Measurements from ENCODE around the gene ARL10. TPM values are rescaled to one million over a fixed set of nuclear protein-coding genes. Genes with fewer than 3 reads are reported as not detected.
A peak's percentile ranks its signal among the peaks of the same experiment; 100 is the strongest.

ARL10 gene, protein sequence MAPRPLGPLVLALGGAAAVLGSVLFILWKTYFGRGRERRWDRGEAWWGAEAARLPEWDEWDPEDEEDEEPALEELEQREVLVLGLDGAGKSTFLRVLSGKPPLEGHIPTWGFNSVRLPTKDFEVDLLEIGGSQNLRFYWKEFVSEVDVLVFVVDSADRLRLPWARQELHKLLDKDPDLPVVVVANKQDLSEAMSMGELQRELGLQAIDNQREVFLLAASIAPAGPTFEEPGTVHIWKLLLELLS
- total RNA-seq = 24.5 and 29.5 TPM in 2 replicates
- long read RNA-seq, partial matches to known transcripts = 1 of 4 reads
- long read RNA-seq, other reads (novel, unspliced or antisense) = 3 of 4 reads

DNA sequence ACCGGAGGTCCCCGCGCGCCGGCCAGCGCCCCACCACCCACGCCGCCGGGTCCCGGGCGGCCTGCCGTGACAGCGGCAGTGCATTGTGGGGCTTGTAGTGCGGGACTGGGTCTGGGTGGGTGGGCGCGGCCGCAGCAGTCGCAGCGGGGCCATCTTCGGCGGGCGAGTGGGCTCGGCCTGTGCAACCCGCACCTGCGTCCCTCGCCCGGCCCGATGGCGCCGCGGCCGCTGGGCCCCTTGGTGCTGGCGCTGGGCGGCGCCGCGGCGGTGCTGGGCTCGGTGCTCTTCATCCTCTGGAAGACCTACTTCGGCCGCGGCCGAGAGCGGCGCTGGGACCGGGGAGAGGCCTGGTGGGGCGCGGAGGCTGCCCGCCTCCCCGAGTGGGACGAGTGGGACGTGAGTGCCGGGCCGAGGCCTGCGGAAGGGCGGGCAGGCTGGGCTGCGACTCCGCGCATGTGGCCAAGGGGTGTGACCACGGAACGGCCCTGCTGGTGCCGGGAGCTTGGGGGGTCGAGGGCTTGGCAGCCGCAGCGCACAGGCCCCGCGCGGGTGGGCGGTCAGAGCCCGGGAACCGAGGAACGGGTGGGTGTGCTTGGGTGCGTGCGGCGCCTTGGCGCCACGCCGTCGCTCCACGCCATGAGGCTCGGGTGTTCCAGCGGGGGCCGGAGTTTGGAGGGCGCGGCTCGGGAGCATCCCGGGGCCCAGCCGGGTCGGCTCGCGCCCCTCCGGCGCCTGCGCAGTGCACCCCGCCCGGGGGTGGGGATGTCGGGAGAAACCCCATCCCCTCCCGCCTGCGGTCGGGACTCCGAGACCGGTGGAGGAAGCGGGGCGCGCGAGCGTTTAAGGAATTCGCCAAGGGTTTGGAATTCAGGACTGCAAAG is at the start of gene ARL10:
TSS of gene ARL10 (plus strand) at position 137 of the 881 bp plus-strand sequence. CDS start at position 214, 77 bp downstream.
- Mint-ChIP-seq H3K27ac (peak within 1 kb of the TSS; percentile 29), H3K4me3 (ENCODE audit: low read depth) (peak within 1 kb of the TSS; percentile 72), H3K36me3 (ENCODE audit: insufficient read depth) (peaks cover 13% of the 10 kb centered on the region), H3K4me1 (ENCODE audit: low read depth) (no peaks in the 10 kb centered on the region), H3K27me3 (peaks cover 37% of the 10 kb centered on the region), H3K9me3 (ENCODE audit: low read depth) (no peaks in the 10 kb centered on the region)
- TF ChIP-seq, protein P1, sequence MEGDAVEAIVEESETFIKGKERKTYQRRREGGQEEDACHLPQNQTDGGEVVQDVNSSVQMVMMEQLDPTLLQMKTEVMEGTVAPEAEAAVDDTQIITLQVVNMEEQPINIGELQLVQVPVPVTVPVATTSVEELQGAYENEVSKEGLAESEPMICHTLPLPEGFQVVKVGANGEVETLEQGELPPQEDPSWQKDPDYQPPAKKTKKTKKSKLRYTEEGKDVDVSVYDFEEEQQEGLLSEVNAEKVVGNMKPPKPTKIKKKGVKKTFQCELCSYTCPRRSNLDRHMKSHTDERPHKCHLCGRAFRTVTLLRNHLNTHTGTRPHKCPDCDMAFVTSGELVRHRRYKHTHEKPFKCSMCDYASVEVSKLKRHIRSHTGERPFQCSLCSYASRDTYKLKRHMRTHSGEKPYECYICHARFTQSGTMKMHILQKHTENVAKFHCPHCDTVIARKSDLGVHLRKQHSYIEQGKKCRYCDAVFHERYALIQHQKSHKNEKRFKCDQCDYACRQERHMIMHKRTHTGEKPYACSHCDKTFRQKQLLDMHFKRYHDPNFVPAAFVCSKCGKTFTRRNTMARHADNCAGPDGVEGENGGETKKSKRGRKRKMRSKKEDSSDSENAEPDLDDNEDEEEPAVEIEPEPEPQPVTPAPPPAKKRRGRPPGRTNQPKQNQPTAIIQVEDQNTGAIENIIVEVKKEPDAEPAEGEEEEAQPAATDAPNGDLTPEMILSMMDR (IDR thresholded peaks at IDR 0.05; ENCODE audit: unreplicated experiment) = no peak
- DNase-seq (ENCODE audit: low spot score, unreplicated experiment) = peak; percentile 22

DNA sequence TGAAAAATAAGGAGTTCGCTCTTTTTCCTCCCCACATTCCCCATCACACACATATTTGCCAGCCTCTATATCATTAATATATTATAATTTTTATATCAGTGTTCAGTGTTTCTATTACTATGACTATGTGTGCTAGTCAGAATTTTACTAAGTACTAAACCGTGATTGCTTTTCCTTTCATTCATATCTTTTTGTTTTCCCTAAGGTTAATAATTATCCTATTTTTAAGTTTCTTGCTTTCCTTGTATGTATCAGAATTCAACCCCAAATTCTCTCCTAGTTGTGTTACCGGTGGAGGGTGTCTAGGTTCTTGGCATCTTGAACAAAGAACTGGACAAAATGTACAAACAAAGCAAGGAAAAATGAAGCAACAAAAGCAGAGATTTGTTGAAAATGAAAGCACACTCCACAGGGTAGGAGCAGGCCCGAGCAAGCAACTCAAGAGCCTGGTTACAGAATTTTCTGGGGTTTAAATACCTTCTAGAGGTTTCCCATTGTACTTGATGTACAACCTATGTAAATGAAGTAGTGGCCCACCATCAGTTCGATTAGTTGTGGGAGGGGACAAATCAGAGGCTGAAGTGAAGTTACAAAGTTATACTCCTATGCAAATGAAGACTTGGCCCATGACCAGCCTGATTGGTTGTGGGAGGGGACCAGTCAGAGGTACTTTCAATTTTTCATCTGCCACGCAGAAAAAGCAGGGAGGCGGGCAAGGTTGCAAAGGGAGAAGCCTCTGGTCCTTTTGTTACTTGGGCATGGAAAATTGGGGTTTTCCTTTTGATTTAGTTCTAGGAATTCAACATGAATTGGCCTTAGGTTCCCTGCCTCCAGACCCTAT is 47.5 kb upstream of the ARL10 start:
- Mint-ChIP-seq H3K9me3 (ENCODE audit: low read depth) (no peaks in the 10 kb centered on the region), H3K27me3 (no peaks in the 10 kb centered on the region), H3K27ac (no peak overlapping the region), H3K4me3 (ENCODE audit: low read depth) (no peak overlapping the region), H3K36me3 (ENCODE audit: insufficient read depth) (peaks cover 20% of the 10 kb centered on the region), H3K4me1 (ENCODE audit: low read depth) (no peaks in the 10 kb centered on the region)
- TF ChIP-seq, protein P1 (IDR thresholded peaks at IDR 0.05; ENCODE audit: unreplicated experiment) = no peak
- no peak for DNase-seq (ENCODE audit: low spot score, unreplicated experiment)

DNA sequence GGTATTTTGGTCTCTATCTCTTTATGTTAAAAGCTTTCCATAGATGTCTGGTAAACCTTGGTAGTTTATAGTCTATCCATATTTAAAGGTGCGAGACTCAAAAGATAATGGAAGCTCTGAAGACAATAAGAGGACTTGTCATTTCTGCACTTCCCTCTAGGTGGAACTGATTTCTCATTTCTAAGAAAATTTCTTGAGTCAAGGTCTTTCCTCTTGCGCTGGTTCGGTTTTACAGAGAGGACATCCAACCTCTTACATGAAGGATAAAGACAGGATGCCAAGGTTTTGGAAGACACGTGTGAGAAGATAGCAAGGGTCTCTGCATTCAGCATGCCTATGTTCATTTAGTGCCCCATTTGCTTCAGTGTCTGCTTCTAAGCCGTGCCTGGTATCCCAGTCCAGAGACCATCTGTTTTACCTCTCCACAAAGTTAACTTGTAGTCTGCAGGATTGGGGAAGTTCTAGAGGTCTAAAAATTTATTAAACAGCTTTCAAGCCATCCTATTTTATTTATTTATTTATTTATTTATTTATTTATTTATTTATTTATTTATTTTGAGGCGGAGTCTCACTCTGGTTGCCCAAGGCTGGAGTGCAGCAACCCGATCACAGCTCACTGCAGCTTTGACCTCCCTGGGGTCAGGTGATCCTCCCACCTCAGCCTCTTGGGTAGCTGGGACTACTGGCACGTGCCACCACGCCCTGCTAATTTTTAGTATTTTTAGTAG is 45.3 kb upstream of the ARL10 start:
- Mint-ChIP-seq H3K4me1 (ENCODE audit: low read depth) (no peaks in the 10 kb centered on the region), H3K27ac (no peak overlapping the region), H3K36me3 (ENCODE audit: insufficient read depth) (peaks cover 19% of the 10 kb centered on the region), H3K4me3 (ENCODE audit: low read depth) (no peak overlapping the region), H3K27me3 (no peaks in the 10 kb centered on the region), H3K9me3 (ENCODE audit: low read depth) (no peaks in the 10 kb centered on the region)
- DNase-seq (ENCODE audit: low spot score, unreplicated experiment) = no peak
- TF ChIP-seq, protein P1 (IDR thresholded peaks at IDR 0.05; ENCODE audit: unreplicated experiment) = peak; percentile 10

DNA sequence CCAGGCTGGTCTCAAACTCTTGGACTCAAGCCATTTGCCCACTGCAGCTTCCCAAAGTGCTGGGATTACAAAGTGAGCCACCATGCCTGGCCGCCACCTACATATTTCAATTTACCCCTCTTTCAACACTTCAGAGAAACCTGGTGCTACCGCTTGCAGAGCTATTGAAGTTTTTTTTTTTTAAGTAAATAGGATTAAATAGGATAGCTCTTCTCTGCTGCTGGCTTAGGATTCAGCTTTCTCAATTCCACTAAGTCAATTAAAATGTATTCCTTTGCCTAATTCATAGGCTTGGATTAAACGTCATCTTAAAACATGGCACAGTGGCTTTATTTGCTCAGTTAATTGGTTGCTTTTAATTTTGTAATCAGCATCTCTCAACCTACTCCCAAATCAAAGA is 44.7 kb upstream of the ARL10 start:
- TF ChIP-seq, protein P1 (IDR thresholded peaks at IDR 0.05; ENCODE audit: unreplicated experiment) = no peak
- no peaks in the 10 kb centered on the region for H3K27me3 Mint-ChIP-seq
- no peak for DNase-seq (ENCODE audit: low spot score, unreplicated experiment)
- peaks cover 14% of the 10 kb centered on the region for H3K36me3 Mint-ChIP-seq (ENCODE audit: insufficient read depth)
- no peak overlapping the region for H3K4me3 Mint-ChIP-seq (ENCODE audit: low read depth)
- H3K9me3 Mint-ChIP-seq (ENCODE audit: low read depth) = no peaks in the 10 kb centered on the region
- H3K4me1 Mint-ChIP-seq (ENCODE audit: low read depth) = no peaks in the 10 kb centered on the region
- H3K27ac Mint-ChIP-seq = no peak overlapping the region
